GM23248 (cell line): ENCODE results near the gene CACNA1B. TPM values are rescaled to one million over a fixed set of nuclear protein-coding genes. Genes with fewer than 3 reads are reported as not detected.

Source experiments
- DNase-seq: peaks from one replicate; pipeline ENCODE4 v3.0.0-alpha.2; 2015
- H2AFZ ChIP-seq: fragments of 200-600 bp; sonication (generic); 2 replicates; pipeline ENCODE4 v1.6.1; 2016; ENCODE audit warnings: antibody characterized with exemption
- H3F3A ChIP-seq: fragments of 200-600 bp; sonication (generic); 2 replicates; pipeline ENCODE4 v1.6.1; 2016; ENCODE audit warnings: mild to moderate bottlenecking, antibody characterized with exemption, mixed run types; ENCODE audit not compliant: insufficient read depth
- H3K27ac ChIP-seq: fragments of 200-600 bp; sonication (generic); 2 replicates; pipeline ENCODE4 v1.5.1; 2016; ENCODE audit warnings: mild to moderate bottlenecking
- H3K27me3 ChIP-seq: fragments of 200-600 bp; sonication (generic); replicated peaks from 2 replicates; pipeline ENCODE4 v1.6.1; 2016; ENCODE audit warnings: mild to moderate bottlenecking; ENCODE audit not compliant: insufficient read depth
- H3K36me3 ChIP-seq: fragments of 200-600 bp; sonication (generic); 2 replicates; pipeline ENCODE4 v1.6.1; 2016; ENCODE audit warnings: low read depth, mild to moderate bottlenecking
- H3K4me1 ChIP-seq: fragments of 200-600 bp; sonication (generic); 2 replicates; pipeline ENCODE4 v1.6.1; 2016; ENCODE audit warnings: mild to moderate bottlenecking; ENCODE audit not compliant: insufficient read depth
- H3K4me2 ChIP-seq: fragments of 200-600 bp; sonication (generic); one replicate; pipeline ENCODE4 v1.6.1; 2016; ENCODE audit warnings: mild to moderate bottlenecking; ENCODE audit not compliant: unreplicated experiment
- H3K4me3 ChIP-seq: fragments of 200-600 bp; sonication (generic); 2 replicates; pipeline ENCODE4 v1.5.1; 2016; ENCODE audit warnings: mild to moderate bottlenecking
- H3K79me2 ChIP-seq: fragments of 200-600 bp; sonication (generic); 2 replicates; pipeline ENCODE4 v1.6.1; 2016; ENCODE audit warnings: mild to moderate bottlenecking; ENCODE audit not compliant: insufficient read depth
- H3K9ac ChIP-seq: fragments of 200-600 bp; sonication (generic); 2 replicates; pipeline ENCODE4 v1.6.1; 2016; ENCODE audit warnings: mild to moderate bottlenecking
- H3K9me2 ChIP-seq: fragments of 200-600 bp; sonication (generic); 2 replicates; pipeline ENCODE4 v1.6.1; 2016; ENCODE audit warnings: mixed run types, mild to moderate bottlenecking, moderate library complexity; ENCODE audit not compliant: insufficient read depth
- H3K9me3 ChIP-seq: fragments of 200-600 bp; sonication (generic); one replicate; pipeline ENCODE4 v1.6.1; 2017; ENCODE audit warnings: low read depth
- H4K20me1 ChIP-seq: fragments of 200-600 bp; sonication (generic); 2 replicates; pipeline ENCODE4 v1.6.0; 2016; ENCODE audit not compliant: insufficient read depth
- EZH2 ChIP-seq: fragments of 200-600 bp; sonication (generic); IDR thresholded peaks from 2 replicates; pipeline ENCODE4 v1.6.1; 2018; ENCODE audit warnings: antibody characterized with exemption, mild to moderate bottlenecking; ENCODE audit not compliant: insufficient read depth, poor library complexity, severe bottlenecking
- EZH2phosphoT487 ChIP-seq: fragments of 200-600 bp; sonication (generic); IDR thresholded peaks from 2 replicates; pipeline ENCODE4 v1.6.1; 2018; ENCODE audit warnings: antibody characterized with exemption, moderate library complexity, mild to moderate bottlenecking, low read depth; ENCODE audit not compliant: insufficient read depth
- WGBS, 2 experiments: methylation state at CpG; one replicate each; pipeline ENCODE4 v1.1.6; 2015 to 2017; ENCODE audit warnings: low lambda C conversion rate in 2 of 2, low coverage in 1 of 2; ENCODE audit errors: missing lambda C conversion rate in 2 of 2; 5-methylcytosine and 5-hydroxymethylcytosine counted together
- in situ Hi-C: fragments of 300-500 bp; cut with MboI; formaldehyde crosslinking; loops from 2 replicates; pipeline ENCODE4 v1.15.0; 2020
- polyA plus RNA-seq: library from polyadenylated mRNA; unstranded; fragments of >200 nt; fragmentation: Nextera tagmentation; extraction: Ambion mirVana; gene quantifications from 2 replicates; pipeline ENCODE4 v1.2.1, GENCODE V29; 2016
- total RNA-seq: library from RNA; depleted of rRNA; stranded (reverse); fragments of >200 nt; shearing (Covaris generic); gene quantifications from 2 replicates; pipeline ENCODE4 v1.2.3, GENCODE V29; 2014

The CACNA1B gene
- total and polyA plus RNA-seq, 2 experiments from 2014 or later, result not detected

- Histone ChIP-seq H3K4me1 (no peaks in the 10 kb centered on the region), H3K9ac (no peak overlapping the region), H3F3A (no peaks in the 10 kb centered on the region), H3K36me3 (no peaks in the 10 kb centered on the region), H3K79me2 (no peaks in the 10 kb centered on the region), H3K27me3 (no peaks in the 10 kb centered on the region), H4K20me1 (no peaks in the 10 kb centered on the region), H3K4me3 (no peak overlapping the region), H3K9me3 (no peaks in the 10 kb centered on the region), H2AFZ (no peak overlapping the region), H3K9me2 (no peaks in the 10 kb centered on the region), H3K4me2 (no peak overlapping the region), H3K27ac (no peak overlapping the region)
- TF ChIP-seq EZH2, result no peak
- TF ChIP-seq EZH2phosphoT487, result no peak
- no peak for DNase-seq
- in situ Hi-C loops, result no loop called here
- WGBS, 2 experiments, result 38 to 57% methylated on average over 8 to 9 of the region's 9 CpGs
Observed at GRCh38 chr9:138007566-138007917, 130.0 kb downstream of the CACNA1B start.

- Histone ChIP-seq H3K4me1 (no peaks in the 10 kb centered on the region), H3K4me3 (no peak overlapping the region), H3K36me3 (no peaks in the 10 kb centered on the region), H3K79me2 (no peaks in the 10 kb centered on the region), H3K4me2 (no peak overlapping the region), H3K27ac (no peak overlapping the region), H2AFZ (no peak overlapping the region), H4K20me1 (no peaks in the 10 kb centered on the region), H3K9me2 (no peaks in the 10 kb centered on the region), H3F3A (no peaks in the 10 kb centered on the region), H3K9me3 (no peaks in the 10 kb centered on the region), H3K27me3 (no peaks in the 10 kb centered on the region), H3K9ac (no peak overlapping the region)
- WGBS, 2 experiments, result 56 to 57% methylated on average over 14 of the region's 15 CpGs
- in situ Hi-C loops, result no loop called here
- no peak for DNase-seq
- TF ChIP-seq EZH2, result no peak
- no peak for TF ChIP-seq EZH2phosphoT487
Observed at GRCh38 chr9:138007918-138008841, 130.6 kb downstream of the CACNA1B start.

GRCh38 chr9:138009016-138009802 is 131.6 kb downstream of the CACNA1B start:
- Histone ChIP-seq H3K27me3 (no peaks in the 10 kb centered on the region), H2AFZ (no peak overlapping the region), H3K4me1 (no peaks in the 10 kb centered on the region), H3F3A (no peaks in the 10 kb centered on the region), H3K4me2 (no peak overlapping the region), H3K9me3 (no peaks in the 10 kb centered on the region), H3K9me2 (no peaks in the 10 kb centered on the region), H3K27ac (no peak overlapping the region), H4K20me1 (no peaks in the 10 kb centered on the region), H3K4me3 (no peak overlapping the region), H3K79me2 (no peaks in the 10 kb centered on the region), H3K9ac (no peak overlapping the region), H3K36me3 (no peaks in the 10 kb centered on the region)
- in situ Hi-C loops, result no loop called here
- TF ChIP-seq EZH2 (no peak), EZH2phosphoT487 (no peak)
- WGBS, 2 experiments, result 60 to 68% methylated on average over 16 to 17 of the region's 17 CpGs
- DNase-seq, result no peak

GRCh38 chr9:138009803-138010690 is 132.5 kb downstream of the CACNA1B start:
- Histone ChIP-seq H3K79me2 (no peaks in the 10 kb centered on the region), H3K9me2 (no peaks in the 10 kb centered on the region), H3K27me3 (no peaks in the 10 kb centered on the region), H3K4me2 (no peak overlapping the region), H3K4me3 (no peak overlapping the region), H2AFZ (no peak overlapping the region), H4K20me1 (no peaks in the 10 kb centered on the region), H3K27ac (no peak overlapping the region), H3K36me3 (no peaks in the 10 kb centered on the region), H3K9ac (no peak overlapping the region), H3K4me1 (no peaks in the 10 kb centered on the region), H3K9me3 (no peaks in the 10 kb centered on the region), H3F3A (no peaks in the 10 kb centered on the region)
- no peak for DNase-seq
- no peak for TF ChIP-seq EZH2
- no peak for TF ChIP-seq EZH2phosphoT487
- WGBS, 2 experiments, result 41 to 49% methylated on average over 16 of the region's 16 CpGs
- in situ Hi-C loops, result no loop called here
